MV-4-11 (cell line): ENCODE data around the gene EFCC1.

ENCODE experiments used
- DNase-seq: peaks from one replicate; lab custom pipeline; 2025; lab: John Stamatoyannopoulos, UW

EFCC1 gene

DNA sequence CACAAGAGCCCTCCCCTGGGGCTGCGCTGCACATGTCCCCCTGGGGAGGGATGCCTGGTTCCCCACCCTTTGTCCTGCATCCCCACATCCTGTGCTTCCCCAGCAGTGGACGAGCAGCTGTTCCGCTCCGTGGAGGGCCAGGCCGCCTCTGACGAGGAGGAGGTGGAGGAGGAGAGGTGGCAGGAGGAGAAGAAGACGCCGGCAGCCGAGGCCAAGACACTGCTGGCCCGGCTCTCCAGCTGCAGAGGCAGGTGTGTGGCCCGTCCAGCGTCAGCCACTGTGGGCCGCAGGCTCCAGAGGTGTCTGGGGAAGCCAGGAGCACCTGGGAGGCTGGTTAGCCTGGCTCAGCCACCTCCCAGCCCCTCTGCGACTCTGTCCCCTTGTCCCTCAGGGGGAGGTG, 31.6 kb downstream of the EFCC1 start:
- no peak for DNase-seq

DNA sequence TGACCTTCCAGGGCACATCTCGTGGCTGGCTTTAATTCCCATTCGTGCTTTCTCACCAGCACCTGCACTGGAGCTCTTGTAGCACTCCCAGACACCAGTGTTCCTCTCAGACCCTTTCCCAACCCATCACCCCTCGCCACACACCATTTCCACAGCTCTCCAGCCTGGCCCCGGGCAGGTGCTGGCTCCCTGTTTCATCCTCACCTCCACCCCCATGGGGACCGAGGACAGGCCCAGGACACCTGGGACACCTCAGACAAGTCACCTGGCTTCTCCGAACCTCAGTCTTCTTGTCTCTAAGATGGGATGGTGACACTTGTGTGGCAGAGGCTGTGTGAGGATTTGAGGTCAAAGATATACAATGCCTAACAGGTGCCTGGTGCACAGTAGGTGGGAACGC, 32.0 kb downstream of the EFCC1 start:
- DNase-seq: no peak

DNA sequence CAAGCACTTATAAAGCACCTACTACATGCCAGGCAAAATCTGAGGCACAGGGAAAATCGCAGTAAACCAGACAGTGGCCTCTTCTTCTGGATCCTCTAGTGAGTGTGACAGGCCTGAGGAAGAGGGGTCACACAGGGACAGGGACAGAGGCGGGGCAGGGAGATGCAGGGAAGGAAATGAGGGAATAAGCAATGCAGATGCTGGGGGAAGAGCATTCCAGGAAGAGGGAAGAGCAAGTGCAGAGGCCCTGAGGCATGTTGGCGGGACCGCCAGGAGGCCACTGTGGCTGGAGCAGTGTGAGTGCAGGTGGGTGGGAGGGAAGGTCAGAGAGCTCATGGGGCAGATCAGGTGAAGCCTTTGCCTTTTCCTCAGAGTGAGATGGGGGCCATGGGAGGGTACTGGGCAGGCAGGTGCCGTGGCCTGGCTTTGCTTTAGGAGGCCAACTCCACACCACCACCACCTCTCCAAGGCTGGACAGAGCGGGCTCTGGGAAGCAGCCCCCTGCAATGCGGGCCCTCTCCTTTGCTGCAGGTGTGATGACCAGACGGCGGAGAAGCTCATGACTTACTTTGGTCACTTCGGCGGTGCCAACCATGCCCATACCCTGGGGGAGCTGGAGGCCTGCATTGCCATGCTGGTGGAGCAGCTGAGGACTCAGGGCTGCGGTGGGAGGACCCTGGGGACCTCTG, 32.7 kb downstream of the EFCC1 start:
- DNase-seq: no peak

DNA sequence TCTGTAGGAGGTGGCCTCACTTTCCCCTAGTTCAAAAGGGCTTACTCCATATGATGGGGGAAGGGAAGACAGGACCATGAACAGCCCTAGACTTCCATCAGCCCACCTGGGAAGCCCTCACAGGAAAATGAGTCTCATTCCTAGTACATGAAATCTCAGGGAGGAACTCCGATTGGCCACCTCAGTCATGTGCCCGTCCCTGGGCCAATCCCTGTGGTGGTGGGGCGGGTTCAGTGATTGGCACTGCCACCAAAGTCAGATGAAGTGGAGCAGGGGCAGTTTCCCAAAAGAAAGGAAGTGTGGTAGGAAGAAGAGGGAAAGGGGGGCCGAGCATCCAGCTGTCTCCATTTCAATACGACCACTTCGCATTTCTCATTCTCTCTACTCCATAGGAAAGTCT, 33.5 kb downstream of the EFCC1 start:
- DNase-seq: no peak

DNA sequence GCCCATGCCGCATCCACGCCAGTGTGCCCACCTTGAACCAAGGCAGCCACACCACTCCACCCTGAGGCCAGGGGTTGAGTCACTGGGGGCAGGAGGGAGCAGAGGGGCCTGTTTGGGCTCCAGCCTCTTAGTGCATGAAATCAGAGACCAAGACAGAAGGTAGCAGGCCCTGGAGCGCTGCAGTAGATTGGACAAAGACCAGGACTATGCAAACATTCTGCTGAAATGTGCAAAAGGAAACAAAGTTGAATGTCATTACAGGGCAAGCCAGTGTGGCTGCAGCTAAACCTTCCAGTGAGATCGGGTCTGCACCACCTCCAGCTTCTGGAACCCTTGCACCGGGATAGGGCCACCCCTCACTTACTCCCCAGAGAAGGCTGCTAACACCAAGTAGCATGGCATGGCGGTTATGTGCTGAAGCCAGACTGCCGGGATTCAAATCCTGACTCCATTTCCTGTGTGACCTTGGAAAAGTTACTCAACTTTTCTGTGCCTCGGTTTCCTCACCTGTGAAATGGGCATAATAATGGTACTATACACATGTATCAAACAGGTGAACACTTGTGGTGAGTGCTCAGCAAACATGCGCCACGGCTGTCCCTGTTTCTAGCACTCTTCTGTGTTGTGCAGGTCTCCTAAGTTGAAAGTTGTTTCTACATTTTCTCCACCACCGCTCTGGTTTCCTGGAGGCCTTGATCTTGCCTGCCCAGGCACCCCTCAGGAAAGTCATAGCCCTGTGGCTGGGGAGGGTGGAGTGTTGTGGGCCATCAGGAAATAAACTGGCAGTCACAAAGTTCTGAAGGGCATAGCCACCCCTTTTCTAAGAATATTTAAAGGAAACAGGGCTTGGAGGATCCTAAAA, 34.5 kb downstream of the EFCC1 start:
- no peak for DNase-seq

DNA sequence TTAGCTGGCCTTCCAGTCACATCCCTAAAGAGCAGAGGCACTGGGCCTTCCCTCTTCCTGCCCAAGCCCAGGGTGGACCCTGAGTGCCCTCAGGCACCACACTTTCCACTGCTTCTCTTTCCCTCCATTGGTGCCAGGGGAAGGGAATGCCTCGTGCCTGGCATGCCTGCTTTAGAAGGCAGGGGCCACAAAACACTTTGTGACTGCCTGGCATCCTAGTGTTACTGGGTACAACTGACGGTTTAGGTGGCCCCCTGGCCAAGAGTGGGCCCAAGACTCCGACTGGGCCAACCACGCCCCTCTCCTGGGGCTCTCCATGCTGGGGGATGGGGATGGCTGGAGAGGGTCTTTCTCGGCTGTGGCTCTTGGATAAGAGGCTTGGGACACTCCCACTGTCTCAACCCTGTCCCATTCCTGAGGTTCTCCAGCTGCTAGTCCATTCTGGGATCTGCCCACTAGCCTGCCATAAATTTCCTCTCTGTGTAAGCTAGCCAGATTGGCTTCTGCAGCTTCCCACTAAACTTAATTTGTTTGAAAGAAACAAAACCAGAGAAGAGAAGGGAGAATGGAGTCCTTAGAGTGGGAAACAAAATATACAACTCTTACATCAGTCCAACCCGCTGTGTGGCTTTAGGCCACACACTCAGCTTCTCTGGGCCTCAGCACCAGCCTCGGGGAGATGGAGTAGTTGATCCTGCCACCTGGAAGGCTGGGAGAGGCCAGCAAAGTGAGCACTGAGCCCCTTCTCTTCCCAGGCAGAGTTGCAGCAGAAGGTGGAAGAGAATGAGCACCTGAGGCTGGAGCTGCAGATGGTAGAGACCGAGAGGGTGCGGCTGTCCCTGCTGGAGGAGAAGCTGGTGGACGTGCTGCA, 35.4 kb downstream of the EFCC1 start:
- DNase-seq: no peak

DNA sequence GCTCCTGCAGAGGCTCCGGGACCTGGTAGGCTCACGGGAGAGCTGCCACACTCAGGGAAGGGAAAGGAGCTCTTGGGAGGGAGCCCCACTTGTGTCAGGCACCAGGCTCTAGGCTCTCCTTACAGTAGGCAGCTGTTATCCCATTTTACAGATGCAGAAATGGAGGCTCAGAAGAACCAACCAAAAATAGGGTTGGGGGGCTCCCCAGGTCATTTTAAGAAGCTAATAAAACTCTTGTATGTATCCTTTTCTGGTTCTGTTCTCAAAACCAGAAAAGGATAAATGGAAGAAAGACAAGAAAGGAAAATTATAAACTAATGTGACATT, 36.0 kb downstream of the EFCC1 start:
- no peak for DNase-seq

DNA sequence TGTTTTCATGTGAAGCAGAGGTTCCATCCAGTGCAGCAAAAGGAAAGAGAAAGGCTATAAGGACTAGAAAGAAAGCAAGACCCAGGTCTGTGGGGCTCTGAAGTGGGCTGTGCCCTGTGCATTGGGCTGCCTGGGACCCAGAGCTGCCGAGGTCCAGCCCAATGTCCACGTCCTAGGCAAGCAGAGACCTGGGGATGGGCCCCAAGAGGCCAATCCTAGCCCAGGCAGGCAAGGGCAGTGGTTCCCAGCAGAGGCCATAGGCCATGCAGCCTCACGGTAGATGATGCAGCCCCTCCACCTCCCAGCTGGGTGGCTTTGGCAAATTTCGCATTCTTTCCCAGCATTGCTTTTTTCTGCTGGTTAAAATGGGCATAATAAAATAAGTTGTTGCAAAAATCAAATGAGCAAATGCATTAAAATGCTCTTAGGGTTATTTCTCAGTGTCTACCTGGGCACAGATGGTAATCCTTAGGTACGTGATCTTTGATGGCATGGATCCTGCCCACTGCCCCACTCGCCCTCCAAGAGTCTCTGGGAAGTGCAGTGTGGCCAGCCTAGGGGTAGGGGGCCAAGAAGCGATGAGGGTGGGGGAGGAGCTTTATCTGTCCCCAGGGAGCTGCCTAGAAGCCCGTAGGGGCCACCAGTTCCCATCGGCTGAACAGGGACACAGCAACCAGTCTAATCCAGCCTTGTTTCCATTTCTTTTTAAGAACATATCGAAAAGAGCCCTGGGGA, 37.2 kb downstream of the EFCC1 start:
- no peak for DNase-seq

DNA sequence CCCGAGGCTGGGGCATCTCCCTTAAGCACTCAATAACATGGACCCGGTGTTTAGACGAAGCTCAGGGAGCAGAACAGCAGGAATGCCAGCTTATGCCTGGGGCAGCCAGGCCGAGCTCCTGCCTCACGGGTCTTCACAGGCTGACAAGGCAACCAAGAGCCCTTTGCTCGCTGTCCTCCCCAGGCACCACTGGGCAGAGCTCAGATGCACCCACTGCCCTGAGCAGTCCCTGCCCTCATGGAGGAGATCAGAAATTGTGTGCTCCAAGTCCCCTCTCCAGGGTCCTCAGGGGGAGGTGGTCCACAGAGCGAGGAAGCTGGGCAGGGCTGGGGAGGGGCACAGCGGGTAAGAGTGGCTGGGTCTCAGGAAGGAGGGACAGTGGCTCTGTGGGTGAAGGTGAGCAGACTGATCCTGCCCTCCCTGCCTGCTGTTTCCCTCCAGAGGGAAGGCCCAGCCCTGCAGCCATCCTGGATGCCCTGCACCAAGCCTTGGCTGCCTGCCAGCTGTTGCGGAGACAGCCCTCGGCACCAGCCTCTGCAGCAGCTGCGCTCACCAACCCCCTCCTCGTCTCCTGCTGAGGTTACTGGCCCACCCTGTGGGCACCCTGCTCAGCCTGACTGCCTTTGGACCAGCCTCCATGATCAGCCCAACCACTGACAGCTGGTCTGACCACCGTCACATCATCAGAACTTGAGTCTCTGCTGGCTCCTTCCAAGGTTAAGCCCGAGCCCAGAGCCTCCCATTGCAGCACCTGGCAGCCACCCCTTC, 38.4 kb downstream of the EFCC1 start:
- no peak for DNase-seq

DNA sequence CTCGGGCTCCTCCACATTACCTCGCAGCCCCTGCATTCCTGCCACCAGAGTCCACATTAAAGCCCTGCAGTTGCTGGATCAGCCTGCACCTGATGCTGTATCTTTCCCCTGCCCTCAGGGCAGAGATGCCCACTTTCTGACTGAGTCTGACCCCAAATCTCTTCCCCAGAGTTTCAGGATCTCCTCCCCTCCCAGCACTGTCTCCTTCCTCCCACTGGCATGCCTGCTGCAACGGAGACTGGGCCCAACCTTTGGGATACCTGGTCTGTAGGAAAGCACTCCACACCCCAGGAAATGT, 38.9 kb downstream of the EFCC1 start:
- DNase-seq: no peak

DNA sequence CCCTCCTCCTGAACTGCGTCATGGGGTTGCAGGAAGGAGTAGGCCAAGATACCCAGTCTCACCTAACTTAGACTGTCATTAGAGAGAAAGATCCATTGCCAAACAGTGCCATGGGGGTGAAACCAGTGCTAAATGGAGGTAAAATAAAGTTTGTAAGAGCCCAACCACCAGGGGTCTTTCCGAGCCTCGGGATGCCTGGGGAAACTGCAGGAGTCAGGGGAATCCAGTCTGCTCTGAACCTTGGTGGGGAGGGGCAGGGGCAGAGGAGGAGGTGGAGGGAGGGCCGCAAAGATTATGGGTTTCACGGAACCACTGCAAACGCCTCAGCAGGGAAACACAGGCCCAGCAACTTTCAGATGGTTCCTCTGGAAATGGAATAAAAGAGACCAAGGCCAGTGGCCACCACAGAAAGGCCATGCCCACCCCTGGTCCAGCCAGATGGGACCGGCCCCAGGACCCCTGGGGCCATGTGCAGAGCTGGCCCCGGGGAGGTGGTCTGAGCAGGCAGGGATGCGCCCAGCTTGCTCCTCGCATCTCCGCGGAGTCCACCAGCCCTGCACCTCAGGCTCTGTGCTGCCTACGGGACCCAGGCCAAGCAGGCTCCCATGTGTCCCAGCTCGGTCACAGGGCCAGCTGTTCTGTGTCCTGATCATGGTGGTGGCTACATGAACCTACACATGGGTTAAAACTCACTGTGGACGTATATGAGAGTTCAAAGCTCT, 39.6 kb downstream of the EFCC1 start:
- DNase-seq: no peak

DNA sequence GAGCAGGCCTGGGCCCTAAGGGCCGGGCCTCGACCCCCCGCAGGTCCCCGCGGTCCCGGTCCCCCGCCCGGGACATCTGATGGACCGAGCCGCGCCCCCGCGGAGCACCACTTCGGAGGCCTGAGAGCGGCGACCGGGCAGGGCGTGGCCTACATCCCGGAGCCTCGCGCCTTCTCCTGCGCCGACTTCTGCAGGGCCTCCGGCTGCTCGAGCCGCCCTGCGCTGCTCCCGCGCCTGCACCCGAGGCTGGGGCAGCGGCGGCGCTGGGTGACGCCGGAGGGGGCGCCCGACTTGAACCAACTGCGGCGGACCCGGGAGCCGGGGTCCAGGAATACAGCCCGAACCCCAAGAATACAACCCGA, 44.6 kb downstream of the EFCC1 start:
- no peak for DNase-seq

DNA sequence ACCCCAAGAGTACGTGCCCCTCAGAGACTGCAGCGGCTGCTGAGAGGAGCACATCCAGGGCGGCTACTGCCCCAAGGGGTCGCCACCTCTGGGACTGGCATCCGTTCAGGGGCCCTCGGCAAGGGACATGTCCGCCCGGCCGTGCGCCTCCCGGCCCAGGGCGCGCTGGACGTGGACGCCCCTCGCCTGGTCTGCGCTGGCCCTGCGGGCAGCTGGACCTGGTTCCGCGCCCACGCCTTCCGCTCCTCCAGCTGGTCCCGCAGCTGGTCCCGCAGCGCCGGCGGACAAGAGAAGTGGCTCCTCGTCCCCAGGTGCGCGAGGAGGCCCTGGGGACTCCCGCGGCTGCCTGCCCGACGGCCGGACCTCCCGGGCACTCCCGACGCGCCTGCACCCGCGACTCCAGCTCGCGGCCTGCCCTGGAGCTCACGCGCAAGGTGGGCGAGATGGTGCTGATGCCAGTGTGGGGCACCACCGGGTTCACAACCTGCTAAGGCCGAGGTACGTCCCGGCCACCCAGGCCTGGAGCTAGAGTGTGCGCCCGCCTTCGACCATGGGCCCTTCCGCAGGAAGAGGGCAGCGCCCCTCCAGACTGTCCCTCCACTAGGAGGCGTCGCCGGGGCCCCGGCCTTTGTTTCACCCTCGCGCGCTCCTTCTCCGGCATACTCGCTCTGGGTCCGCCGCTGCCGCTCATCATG, 45.1 kb downstream of the EFCC1 start:
- DNase-seq: no peak

DNA sequence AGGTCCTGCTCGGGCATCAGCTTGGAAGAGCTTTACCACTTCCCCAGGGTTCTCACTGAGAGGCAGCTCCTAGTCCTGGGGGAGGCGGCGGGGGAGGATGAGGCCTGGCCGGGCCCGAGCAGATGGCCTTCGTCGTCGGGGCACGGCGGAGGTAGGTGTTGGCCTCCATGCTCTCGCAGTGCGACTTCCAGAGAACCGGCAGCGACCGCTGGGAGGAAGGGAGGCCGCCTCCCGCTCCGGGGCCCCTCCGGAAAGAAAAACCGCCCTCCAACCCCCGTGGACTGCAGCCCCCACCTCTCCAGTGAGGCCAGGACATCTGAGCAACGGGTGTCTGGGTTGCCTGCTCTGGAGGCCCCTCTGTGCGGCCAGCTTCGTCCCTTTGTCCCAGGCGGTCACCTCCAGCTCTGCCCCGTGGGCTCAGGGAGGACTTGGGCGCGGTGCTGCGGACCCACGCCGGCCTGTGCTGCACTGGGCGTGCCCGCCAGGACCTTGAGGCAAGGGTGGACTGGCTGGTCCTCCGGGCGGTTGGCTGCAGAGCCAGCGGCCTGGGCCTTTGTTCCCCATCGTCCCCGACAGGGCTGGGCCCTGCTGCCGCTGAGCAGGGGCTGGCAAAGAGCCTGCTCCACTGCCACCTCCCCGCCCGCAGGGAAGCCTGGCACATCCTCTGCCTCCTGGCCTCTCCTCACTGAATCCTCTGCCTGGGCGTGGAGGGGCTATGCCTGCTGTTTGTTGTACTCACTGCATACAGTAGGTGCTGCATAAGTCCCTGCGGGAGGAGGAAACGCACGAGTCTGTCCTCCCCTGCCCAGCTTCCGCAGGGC, 45.8 kb downstream of the EFCC1 start:
- no peak for DNase-seq

DNA sequence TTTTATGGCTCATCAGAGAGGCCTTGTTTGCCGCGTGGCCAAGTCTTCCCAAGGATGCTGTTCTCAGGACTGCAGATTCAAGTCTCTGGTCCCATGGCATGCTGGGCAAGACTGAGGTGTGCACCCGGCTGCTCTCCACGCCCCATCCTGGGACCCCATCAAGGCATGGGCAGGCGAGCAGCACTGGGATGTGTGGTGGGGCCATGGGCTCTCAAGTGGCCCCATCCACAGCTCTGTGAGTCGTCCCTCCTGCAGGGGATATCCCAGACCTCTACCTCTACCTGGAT, 46.4 kb downstream of the EFCC1 start:
- DNase-seq: no peak

DNA sequence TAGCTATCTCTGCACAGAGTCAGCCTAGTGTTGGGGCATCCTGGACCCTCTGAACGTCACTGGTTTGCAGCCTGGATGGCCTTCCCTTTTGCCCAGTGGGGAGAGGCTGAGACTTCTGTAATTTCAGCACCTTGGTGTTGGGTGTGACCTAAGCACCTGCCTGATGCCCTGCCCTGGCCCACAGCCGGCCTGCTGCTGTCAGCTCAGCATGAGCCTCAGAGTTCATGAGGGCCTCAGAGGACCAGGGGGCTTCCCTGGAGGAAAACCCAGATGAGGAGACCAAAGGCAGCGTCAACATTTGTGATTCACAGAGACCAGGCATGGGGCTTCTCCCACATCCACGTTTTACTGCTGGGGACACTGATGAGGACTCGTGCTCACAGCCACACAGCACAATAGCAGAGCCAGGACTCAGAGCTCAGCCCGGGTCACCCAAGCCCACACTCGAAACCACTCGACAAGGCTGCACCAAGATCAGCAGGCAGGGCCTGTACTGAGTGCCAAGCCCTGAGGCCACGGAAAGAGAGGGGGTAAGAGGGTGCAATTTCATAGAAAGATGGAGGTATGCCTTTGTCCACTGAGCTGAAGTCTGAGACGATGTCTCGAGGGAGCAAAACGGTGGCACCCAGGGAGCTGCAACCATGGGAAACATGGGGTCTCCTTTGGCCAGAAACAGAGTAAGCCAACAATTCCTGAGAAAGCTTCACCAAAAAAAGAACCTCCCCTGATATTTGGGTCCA, 49.6 kb downstream of the EFCC1 start:
- DNase-seq: no peak

DNA sequence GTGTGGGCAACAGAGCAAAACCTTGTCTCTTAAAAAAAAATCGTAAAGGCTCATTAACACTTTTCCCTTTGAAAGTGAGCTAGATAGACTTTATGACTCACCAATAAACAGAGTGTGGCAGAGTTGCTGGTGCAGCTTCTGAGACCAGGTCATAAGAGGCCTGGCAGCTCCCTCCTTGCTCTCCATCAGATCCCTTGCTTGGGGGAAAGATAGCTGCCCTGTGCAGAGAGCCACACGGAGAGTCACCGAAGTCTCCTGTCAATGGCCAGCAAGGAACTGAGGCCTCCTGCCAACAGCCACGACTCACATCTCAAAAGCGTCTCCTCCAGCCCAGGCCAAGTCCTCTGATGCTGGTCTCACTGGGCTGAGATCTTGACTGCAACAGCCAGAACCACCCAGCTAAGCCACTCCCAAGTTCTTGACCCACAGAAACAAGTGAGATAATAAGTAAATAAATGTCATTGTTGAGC, 50.8 kb downstream of the EFCC1 start:
- no peak for DNase-seq

DNA sequence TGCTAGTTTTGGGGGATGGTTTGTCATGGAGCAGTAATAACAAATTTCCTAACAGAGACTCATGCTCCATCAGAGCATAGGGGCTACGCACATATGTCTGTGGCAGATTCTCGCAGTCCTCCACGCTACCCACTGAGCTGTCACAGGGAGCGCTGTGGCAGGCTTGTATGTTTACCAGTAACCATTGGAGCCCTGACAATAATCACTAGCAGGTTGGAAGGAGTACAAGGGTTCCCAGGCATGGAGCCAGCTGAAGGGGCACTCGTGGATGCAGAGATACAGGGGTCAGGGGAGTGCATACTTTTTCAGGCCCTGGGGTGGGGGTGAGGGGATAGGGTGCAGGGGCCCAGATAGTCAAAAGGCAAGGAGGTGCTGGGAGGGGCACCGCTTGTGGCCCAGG, 51.6 kb downstream of the EFCC1 start:
- no peak for DNase-seq

DNA sequence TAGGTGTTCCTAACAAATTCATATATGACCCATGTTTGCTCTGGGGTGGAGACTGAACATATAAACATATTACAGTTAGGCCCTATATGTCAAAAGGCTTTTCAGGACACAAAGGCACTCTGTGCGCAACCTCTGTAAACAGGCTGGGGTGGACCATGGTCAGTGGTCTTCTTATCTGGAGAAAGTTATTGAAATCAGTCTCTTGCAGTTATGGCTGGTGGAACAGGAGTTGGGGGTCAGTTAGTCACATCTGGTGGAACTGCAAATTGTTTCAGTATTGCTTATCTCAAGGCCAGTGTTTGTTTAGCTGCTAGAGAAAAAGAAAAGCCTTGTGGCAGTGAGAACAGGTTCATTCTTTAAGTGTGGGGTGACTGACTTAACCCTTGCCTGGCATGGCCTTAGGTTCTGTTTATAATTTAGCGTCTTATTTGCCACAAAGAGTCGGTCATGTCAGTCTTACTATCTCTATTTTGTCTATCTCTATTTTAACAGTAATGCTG, 53.6 kb downstream of the EFCC1 start:
- no peak for DNase-seq
